Tibial nerve (tissue), 4 donors: ENCODE data around the gene NUDT4B.
"Not testable (repeated sequence)": the region's sequence is repeated elsewhere in the genome, so short reads cannot be mapped to it uniquely, and the experiment has no call there.

Source experiments
- CTCF ChIP-seq, 5 experiments: fragments of 200-600 bp in 3 of 5; fragments of 450-650 bp in 2 of 5; sonication (generic) in 3 of 5; IDR thresholded peaks; one replicate each; pipeline ENCODE4 v1.5.1; 2016 to 2019; ENCODE audit warnings: antibody characterized with exemption in 5 of 5, mild to moderate bottlenecking in 3 of 5, moderate library complexity in 2 of 5
- EP300 ChIP-seq, 2 donors: sonication (generic); formaldehyde crosslinking; IDR thresholded peaks; one replicate each; pipeline ENCODE4 v1.6.1; 2017; ENCODE audit warnings: antibody characterized with exemption in 2 of 2, mild to moderate bottlenecking in 1 of 2
- POLR2A ChIP-seq, 2 donors: fragments of 450-650 bp; IDR thresholded peaks; one replicate each; pipeline ENCODE4 v1.6.1; 2017; ENCODE audit warnings: antibody characterized with exemption in 2 of 2, mild to moderate bottlenecking in 2 of 2, moderate library complexity in 2 of 2

- TF ChIP-seq CTCF, EP300, POLR2A (IDR thresholded peaks at IDR 0.05): not testable (repeated sequence)
These were observed 43.0 kb downstream of the NUDT4B start for GRCh38 chr1:148791543-148792099.
